ENCODE results near the gene METAP2. TPM values are rescaled to one million over a fixed set of nuclear protein-coding genes. Genes with fewer than 3 reads are reported as not detected.

Gene METAP2
- total RNA-seq, 1 donor from 2014 or later, result 54.0 TPM

DNA sequence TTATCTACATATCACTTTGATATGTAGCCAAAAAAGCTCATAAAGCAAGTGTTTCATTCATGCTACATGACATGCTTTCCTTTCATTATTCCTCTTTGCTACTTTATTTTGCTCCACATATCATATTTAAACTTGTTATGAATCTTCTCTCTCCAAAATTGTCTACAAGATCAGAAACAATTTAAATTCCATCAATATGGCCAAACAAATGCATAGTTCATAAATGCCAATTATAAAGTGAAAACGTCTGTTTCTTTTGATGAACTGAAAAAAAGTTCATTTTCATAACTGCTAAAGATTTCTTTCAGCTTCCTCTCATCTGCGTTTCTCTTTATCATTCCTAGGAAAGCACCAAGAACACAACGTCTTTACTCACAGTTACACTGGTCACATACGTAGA lies 54.5 kb downstream of the METAP2 start:
- ATAC-seq, result no peak
- Histone ChIP-seq H3K4me1 (no peaks in the 10 kb centered on the region), H3K9me3 (no peaks in the 10 kb centered on the region), H3K27ac (no peak overlapping the region), H3K4me3 (no peak overlapping the region), H3K27me3 (ENCODE audit: low read depth) (no peaks in the 10 kb centered on the region), H3K36me3 (no peaks in the 10 kb centered on the region)
- TF ChIP-seq, protein P1, sequence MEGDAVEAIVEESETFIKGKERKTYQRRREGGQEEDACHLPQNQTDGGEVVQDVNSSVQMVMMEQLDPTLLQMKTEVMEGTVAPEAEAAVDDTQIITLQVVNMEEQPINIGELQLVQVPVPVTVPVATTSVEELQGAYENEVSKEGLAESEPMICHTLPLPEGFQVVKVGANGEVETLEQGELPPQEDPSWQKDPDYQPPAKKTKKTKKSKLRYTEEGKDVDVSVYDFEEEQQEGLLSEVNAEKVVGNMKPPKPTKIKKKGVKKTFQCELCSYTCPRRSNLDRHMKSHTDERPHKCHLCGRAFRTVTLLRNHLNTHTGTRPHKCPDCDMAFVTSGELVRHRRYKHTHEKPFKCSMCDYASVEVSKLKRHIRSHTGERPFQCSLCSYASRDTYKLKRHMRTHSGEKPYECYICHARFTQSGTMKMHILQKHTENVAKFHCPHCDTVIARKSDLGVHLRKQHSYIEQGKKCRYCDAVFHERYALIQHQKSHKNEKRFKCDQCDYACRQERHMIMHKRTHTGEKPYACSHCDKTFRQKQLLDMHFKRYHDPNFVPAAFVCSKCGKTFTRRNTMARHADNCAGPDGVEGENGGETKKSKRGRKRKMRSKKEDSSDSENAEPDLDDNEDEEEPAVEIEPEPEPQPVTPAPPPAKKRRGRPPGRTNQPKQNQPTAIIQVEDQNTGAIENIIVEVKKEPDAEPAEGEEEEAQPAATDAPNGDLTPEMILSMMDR (IDR thresholded peaks at IDR 0.05), result no peak
- intact Hi-C loops (cut with DNase I), result no loop called here
- DNase-seq, result no peak

DNA sequence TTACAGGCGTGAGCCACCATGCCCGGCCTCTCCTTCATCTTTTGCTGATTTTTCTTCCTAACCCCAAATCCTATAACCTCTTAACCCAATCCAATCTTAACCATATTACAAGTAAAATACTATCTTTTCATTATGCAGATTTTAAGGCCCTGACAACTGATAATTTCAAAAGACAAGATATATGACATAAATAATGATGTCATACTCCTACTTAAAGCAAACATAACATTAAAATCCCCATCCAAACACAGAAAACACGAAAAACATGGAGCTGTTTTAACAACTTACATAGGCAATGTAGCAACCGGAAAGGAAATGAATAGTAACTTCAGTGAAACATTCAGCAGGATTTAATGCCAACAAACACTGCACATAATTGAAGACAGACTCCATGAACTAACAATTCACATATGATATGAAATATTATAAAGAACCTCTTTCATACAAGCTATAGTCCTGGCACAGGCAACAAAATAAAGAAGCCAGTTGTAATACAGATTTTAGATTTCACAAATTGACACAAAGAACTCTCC lies 55.8 kb downstream of the METAP2 start:
- intact Hi-C loops (cut with DNase I), result loop anchor here (10.0 kb wide), 1 partner anchor 405 kb away; no protein-coding TSS in a partner anchor
- Histone ChIP-seq H3K36me3 (no peaks in the 10 kb centered on the region), H3K4me1 (peaks cover 8% of the 10 kb centered on the region), H3K4me3 (no peak overlapping the region), H3K27me3 (ENCODE audit: low read depth) (no peaks in the 10 kb centered on the region), H3K27ac (no peak overlapping the region), H3K9me3 (no peaks in the 10 kb centered on the region)
- TF ChIP-seq, protein P1 (IDR thresholded peaks at IDR 0.05), result no peak
- ATAC-seq, result no peak
- DNase-seq, result no peak

DNA sequence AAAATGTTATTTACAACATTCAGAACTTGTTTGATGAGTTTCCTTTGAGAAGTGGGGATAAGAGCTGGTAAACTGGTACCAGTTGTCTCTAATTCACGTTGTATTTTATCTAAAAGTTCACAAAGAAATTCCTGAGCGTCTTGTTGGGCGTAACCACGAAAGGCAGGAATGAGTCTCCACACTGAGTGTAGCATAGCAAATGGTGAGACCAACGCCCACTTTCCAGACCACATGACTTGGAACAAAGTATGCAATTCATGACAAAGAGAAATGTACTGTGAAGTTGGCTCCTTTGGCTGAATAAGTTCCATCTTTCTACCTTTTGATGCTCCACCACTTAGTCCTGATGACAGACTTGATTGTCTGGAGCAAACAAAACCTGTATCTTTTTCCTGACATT lies 58.9 kb downstream of the METAP2 start:
- TF ChIP-seq, protein P1 (IDR thresholded peaks at IDR 0.05), result no peak
- intact Hi-C loops (cut with DNase I), result loop anchor here (10.0 kb wide), 1 partner anchor 408 kb away; no protein-coding TSS in a partner anchor
- ATAC-seq, result peak; percentile 58 to 70
- no peaks in the 10 kb centered on the region for H3K9me3 ChIP-seq
- no peaks in the 10 kb centered on the region for H3K36me3 ChIP-seq
- no peak for DNase-seq
- H3K27me3 ChIP-seq (ENCODE audit: low read depth), result no peaks in the 10 kb centered on the region
- peaks cover 8% of the 10 kb centered on the region for H3K4me1 ChIP-seq
- no peak overlapping the region for H3K4me3 ChIP-seq
- no peak overlapping the region for H3K27ac ChIP-seq

GRCh38 chr12:95533985-95534384 lies 60.0 kb downstream of the METAP2 start:
- ATAC-seq (peak; percentile 40 to 50), DNase-seq (no peak)
- TF ChIP-seq, protein P1 (IDR thresholded peaks at IDR 0.05), result no peak
- H3K27me3 ChIP-seq (ENCODE audit: low read depth), result no peaks in the 10 kb centered on the region
- intact Hi-C loops (cut with DNase I), result loop anchor here (10.0 kb wide), 1 partner anchor 409 kb away; no protein-coding TSS in a partner anchor
- no peak overlapping the region for H3K27ac ChIP-seq
- H3K9me3 ChIP-seq, result no peaks in the 10 kb centered on the region
- H3K4me3 ChIP-seq, result no peak overlapping the region
- peaks cover 8% of the 10 kb centered on the region for H3K4me1 ChIP-seq
- no peaks in the 10 kb centered on the region for H3K36me3 ChIP-seq

DNA sequence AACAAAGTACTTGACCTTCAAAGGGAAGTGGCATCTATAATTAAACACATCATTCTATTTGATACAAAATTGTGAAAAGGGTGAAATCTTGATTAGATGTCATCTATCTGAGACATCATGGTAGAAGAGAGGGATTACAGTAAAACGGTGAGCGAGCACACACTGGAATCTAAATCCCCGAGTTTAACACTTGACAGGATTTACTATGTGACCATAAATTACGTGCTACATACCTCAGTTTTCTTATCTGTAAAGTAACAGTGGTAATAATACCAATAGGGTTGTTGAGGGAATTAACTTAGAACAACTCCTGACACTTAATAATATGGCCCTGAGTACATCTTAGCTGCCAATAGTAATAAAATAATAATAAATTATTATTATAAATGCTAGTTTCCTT lies 64.1 kb downstream of the METAP2 start:
- intact Hi-C loops (cut with DNase I), result loop anchor here (10.0 kb wide), 1 partner anchor 413 kb away; no protein-coding TSS in a partner anchor
- TF ChIP-seq, protein P1 (IDR thresholded peaks at IDR 0.05), result no peak

More for the DNA sequence above, 64.1 kb downstream of the METAP2 start:
- Histone ChIP-seq H3K9me3 (no peaks in the 10 kb centered on the region), H3K27ac (no peak overlapping the region), H3K4me1 (peaks cover 8% of the 10 kb centered on the region), H3K36me3 (no peaks in the 10 kb centered on the region), H3K4me3 (no peak overlapping the region), H3K27me3 (ENCODE audit: low read depth) (no peaks in the 10 kb centered on the region)
- ATAC-seq, result no peak
- DNase-seq, result no peak
